T-helper 1 cell treated with Interleukin-12 subunit alpha and Interleukin-12 subunit beta and Interleukin-4 antibody, amounts not matched to agents 30 μg/mL and 1 μg/mL, for 36 hours (primary cell): Measurements from ENCODE around the gene TREML1.

Experiments
- H3K27ac Mint-ChIP-seq: one replicate; pipeline ENCODE4 v1.8.0; 2021; ENCODE audit warnings: mild to moderate bottlenecking, mixed read lengths
- H3K27me3 Mint-ChIP-seq: one replicate; pipeline ENCODE4 v1.8.0; 2021; ENCODE audit warnings: low read depth, mixed read lengths
- H3K36me3 Mint-ChIP-seq: one replicate; pipeline ENCODE4 v1.8.0; 2021; ENCODE audit warnings: low read depth, mixed read lengths
- H3K4me1 Mint-ChIP-seq: one replicate; pipeline ENCODE4 v1.8.0; 2021; ENCODE audit warnings: low read depth, mixed read lengths
- H3K4me3 Mint-ChIP-seq: one replicate; pipeline ENCODE4 v1.8.0; 2021; ENCODE audit warnings: mild to moderate bottlenecking, moderate library complexity, mixed read lengths
- H3K9me3 Mint-ChIP-seq: one replicate; pipeline ENCODE4 v1.8.0; 2021; ENCODE audit warnings: mixed read lengths

TREML1 gene

DNA sequence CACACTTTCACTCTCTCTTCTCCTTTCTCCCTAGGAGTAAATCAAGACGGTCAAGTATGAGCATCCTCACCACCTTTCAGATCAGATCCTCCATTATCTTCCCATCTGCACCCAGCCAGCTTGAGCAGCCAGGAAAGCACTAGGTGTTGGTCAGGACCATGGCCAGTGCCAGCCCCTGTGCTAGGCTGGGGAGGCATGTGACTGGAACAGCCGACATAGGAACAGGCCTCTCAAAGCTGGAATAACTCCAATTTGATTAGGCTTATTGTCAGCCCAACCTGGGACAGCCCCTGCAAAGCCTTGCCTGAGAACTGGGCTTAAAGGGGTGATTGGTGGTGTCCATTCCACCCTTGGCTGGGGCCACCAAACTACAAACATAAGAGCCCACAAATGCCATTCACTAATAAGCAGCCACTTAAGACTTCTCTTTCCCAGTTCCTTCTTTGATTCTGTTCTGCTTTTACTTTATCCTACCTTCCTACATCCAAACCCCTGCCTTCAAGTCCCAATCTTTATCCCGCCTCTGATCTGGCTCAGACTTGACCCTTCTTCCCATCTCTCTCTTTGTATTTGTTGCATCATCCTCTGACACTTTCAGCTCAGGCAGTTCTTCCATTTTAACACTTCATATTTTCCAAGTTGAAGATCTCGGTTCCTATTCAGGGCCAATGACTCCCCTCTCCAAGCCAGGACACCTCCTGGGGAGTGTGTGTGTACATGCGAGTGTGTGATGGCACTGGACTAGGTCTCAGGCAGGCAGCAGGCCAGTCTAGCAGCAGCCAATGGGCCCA, 13.2 kb upstream of the TREML1 start:
- no peak overlapping the region for H3K4me3 Mint-ChIP-seq
- H3K36me3 Mint-ChIP-seq, result no peaks in the 10 kb centered on the region
- no peak overlapping the region for H3K27ac Mint-ChIP-seq
- peaks cover 16% of the 10 kb centered on the region for H3K27me3 Mint-ChIP-seq
- no peaks in the 10 kb centered on the region for H3K4me1 Mint-ChIP-seq
- no peaks in the 10 kb centered on the region for H3K9me3 Mint-ChIP-seq

DNA sequence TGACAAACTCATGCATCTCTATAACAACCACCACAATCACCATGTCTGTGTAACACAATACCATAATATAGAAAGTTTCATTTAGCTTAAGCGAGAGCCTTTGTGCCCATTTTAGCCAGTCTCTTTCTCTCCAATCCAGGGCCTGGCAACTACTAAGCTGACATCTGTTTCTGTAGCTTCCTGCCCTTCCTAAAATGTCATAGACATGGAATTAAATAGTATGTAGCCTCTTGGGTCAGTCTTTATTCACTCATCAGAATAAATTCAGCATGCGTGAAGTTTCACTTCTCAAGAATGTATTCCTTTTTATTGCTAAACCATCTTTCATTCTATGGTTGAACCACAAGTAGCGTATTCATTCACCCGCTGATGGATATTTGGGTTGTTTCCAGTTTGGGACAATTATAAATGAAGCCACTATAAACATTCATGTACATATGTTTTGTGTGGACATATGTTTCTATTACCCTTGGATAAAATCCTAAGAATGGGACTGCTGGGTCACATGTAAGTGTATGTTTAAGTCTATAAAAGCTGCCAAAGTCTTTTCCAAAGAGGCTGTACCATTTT, 10.5 kb upstream of the TREML1 start:
- H3K4me1 Mint-ChIP-seq, result no peaks in the 10 kb centered on the region
- no peaks in the 10 kb centered on the region for H3K9me3 Mint-ChIP-seq
- no peak overlapping the region for H3K27ac Mint-ChIP-seq
- no peak overlapping the region for H3K4me3 Mint-ChIP-seq
- no peaks in the 10 kb centered on the region for H3K36me3 Mint-ChIP-seq
- H3K27me3 Mint-ChIP-seq, result peaks cover 16% of the 10 kb centered on the region

DNA sequence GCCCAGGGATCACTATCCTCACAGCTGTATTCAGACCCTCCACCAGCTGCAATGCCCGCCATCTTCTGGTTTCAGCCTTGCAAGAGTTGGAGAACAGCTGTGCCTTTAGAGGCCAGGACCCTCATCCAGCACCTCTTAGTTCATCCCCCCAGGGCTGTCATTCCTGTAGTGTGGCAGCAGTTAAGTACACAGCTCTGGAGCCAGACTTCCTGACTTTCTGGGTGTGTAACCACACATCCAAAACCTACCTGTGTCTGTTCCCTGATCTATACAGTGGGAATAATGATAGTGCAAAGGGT, 9.2 kb upstream of the TREML1 start:
- no peaks in the 10 kb centered on the region for H3K9me3 Mint-ChIP-seq
- no peak overlapping the region for H3K27ac Mint-ChIP-seq
- no peak overlapping the region for H3K4me3 Mint-ChIP-seq
- no peaks in the 10 kb centered on the region for H3K4me1 Mint-ChIP-seq
- peaks cover 16% of the 10 kb centered on the region for H3K27me3 Mint-ChIP-seq
- no peaks in the 10 kb centered on the region for H3K36me3 Mint-ChIP-seq

DNA sequence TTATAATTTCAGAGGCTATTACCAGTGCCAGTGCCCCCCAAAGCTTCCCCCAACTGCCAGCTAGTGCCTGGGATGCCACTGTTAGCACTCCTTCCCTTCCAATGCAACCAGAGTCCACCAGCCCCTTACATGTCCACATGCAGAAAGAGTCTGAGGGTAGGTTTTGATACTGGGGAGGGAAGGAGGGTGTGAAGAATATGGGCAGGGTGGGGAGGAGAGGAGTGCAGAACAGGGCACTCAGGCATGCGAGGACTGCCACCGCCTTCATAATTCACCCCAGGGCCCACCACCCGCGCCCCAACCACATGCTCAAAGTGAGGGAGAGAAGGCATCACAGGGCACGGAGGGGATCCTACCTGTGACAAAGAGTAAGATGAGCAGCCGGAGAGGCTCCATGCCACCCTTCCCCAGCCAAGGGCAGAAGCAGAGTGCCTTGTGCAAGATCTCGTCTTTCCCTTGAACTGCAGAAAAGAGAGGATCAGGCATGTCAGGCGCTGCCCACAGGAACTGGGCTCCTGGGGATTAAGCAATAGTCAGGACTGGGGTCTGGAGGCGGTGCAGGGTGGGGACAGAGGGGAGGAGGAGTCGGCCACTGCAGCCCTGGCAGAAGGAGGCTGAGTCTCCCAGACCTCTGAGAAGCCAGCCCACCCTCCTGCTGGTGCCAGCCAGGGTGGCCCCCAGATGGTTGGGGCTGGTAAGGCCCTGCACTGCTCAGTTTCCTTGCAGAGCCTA, 8.7 kb upstream of the TREML1 start, which contains the start of gene TREM2:
TSS of gene TREM2 (minus strand) at position 430 of the 732 bp plus-strand sequence. CDS start at position 396, 34 bp downstream.
- Mint-ChIP-seq H3K36me3 (no peaks in the 10 kb centered on the region), H3K4me3 (no peak within 1 kb of the TSS), H3K9me3 (no peaks in the 10 kb centered on the region), H3K27ac (no peak within 1 kb of the TSS), H3K27me3 (peaks cover 16% of the 10 kb centered on the region), H3K4me1 (peaks cover 2% of the 10 kb centered on the region)

DNA sequence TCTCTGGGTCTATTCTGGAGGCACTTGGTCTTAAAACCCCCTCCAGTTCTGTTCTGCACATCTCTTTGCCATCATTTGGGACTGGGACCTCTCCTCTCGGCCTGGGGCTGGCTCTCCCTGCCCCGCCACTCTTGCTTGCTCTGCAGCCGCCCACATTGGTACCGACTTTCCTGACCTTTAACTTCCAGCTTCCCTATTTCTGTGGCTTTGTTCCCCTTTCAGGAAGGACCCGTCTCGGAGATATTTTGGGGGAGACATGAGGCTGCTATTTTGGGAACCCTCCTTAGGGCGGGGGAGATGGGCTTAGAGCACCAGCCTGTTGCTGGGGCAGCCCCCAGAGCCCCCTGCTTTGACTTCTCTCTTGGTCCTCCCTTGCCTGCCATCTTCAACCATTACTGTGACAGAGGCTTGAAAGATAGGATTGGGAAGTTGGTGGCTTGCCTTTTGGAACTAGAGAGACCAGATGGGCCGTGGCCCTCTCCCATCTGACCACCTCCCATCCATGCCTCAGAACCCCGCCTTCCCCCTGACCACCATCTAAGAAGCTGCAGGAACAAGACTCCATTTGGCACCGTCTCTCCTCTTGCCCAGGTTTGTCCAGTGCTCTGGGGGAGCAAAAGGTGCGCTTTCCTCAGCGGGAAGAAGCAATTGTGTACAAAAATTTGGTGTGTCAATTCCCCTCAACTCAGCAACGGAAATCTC, 7.9 kb upstream of the TREML1 start:
- Mint-ChIP-seq H3K4me3 (no peak overlapping the region), H3K4me1 (peaks cover 2% of the 10 kb centered on the region), H3K27ac (no peak overlapping the region), H3K36me3 (no peaks in the 10 kb centered on the region), H3K27me3 (peaks cover 14% of the 10 kb centered on the region), H3K9me3 (no peaks in the 10 kb centered on the region)

DNA sequence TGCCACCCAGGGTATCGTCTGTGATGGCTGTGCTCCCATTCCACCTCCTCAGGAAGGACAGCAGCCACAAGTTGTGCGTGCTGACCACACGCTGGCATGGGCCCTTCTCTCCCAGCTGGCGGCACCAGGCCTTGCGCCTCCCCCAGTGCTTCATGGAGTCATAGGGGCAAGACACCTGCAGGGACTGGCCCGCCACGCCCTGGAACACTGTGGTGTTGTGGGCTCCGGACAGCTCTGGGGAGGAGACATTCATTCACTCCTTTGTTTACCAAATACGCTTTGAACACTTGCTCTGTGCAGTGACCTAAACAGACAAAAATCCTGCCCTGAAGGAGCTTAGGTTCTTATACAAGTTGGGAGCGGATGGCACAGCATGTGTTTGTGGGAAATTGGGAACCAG, 7.2 kb upstream of the TREML1 start:
- peaks cover 2% of the 10 kb centered on the region for H3K4me1 Mint-ChIP-seq
- H3K27ac Mint-ChIP-seq, result no peak overlapping the region
- H3K27me3 Mint-ChIP-seq, result peaks cover 12% of the 10 kb centered on the region
- H3K4me3 Mint-ChIP-seq, result no peak overlapping the region
- H3K9me3 Mint-ChIP-seq, result no peaks in the 10 kb centered on the region
- no peaks in the 10 kb centered on the region for H3K36me3 Mint-ChIP-seq

DNA sequence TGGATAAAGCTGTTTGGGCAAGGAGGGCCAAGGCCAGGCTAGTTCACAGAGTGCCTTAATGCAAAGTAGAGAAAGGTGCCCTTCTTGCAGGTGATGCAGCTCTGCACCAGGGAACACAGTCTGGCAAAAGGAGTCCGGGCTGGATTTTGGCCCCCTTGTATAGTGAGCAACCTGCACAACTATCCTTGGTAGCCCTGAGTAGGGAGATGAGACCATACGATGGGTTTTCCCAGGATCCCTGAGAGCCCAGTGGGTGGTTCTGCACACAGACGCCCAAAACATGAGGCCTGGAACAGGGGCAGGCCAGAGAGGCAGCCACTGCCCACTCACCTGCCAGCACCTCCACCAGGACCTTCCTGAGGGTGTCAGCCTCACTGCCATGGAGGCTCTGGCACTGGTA, 6.8 kb upstream of the TREML1 start:
- Mint-ChIP-seq H3K9me3 (no peaks in the 10 kb centered on the region), H3K27me3 (peaks cover 9% of the 10 kb centered on the region), H3K36me3 (no peaks in the 10 kb centered on the region), H3K4me1 (peaks cover 2% of the 10 kb centered on the region), H3K27ac (no peak overlapping the region), H3K4me3 (no peak overlapping the region)

DNA sequence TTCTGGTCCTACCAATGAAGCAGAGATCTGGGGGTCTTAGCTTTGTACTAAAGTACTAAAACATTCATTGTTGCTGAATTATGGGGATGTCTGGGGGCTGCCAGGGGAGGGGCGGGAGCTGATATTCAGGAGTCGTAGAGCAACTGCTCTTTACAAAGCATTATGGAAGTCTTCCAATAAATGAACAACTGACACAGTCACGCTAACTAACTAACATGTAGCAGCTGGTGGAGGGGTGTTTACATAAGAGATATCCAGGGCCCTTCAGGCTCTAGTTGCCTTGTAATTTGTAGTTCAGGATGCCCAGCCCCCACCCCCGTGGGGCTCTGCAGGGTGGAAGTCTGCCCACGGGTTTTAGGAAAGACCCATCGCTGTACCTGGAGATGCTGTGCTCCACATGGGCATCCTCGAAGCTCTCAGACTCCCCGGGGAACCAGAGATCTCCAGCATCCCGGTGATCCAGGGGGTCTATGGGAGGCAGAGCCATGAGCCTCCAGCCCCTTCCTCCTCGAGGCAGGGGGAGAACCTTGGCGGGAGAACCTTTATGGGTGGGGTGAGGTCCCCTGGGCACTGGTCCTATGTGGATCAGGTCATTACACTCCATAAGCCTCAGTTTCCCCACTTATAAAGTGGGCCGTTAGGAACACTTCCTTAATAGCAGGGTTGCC, 5.4 kb upstream of the TREML1 start:
- peaks cover 2% of the 10 kb centered on the region for H3K4me1 Mint-ChIP-seq
- H3K9me3 Mint-ChIP-seq, result no peaks in the 10 kb centered on the region
- no peak overlapping the region for H3K27ac Mint-ChIP-seq
- no peaks in the 10 kb centered on the region for H3K36me3 Mint-ChIP-seq
- peaks cover 11% of the 10 kb centered on the region for H3K27me3 Mint-ChIP-seq
- H3K4me3 Mint-ChIP-seq, result no peak overlapping the region

DNA sequence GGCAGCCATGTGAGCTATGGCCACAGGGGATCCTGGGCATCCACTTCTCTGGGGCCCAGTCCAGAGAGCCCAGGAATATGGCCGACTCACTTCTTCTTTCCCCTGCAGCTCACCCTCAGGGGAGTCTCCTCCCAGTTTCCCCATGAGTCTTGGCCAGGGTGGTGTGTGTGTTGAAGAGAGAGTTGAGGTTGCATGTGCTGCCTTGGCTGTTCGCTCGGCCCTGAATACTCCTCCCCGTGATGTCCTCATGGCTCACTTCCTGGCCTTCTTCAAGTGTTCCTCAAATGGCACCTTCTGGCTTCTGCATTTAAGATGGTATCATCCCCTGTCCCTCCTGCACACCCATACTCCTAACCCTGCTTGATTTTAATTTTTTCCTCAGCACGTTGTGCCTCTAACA, 3.2 kb upstream of the TREML1 start:
- Mint-ChIP-seq H3K27ac (no peak overlapping the region), H3K36me3 (no peaks in the 10 kb centered on the region), H3K9me3 (no peaks in the 10 kb centered on the region)

DNA sequence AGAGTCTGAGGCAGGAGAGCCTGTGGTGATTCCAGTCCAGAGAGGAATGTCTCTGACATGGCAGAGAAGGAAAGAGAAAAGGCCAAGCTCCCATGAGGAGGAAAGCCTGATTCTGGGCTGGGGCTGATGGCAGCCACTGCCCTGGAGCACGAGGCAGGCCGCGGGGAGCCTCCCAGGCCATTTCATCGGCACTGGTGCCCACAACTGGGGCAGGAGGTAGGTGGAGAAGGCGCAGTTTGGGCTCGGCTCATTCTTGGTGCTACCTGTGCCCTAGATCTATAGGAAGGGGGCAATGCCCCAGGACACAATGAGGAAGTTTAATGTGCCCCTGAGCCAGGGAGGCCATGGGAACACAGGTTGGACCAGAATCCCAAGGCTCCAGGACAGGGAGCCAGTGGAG, 2.6 kb upstream of the TREML1 start:
- H3K4me3 Mint-ChIP-seq, result no peak overlapping the region
- no peak overlapping the region for H3K27ac Mint-ChIP-seq
- H3K9me3 Mint-ChIP-seq, result no peaks in the 10 kb centered on the region
- peaks cover 6% of the 10 kb centered on the region for H3K4me1 Mint-ChIP-seq
- peaks cover 11% of the 10 kb centered on the region for H3K27me3 Mint-ChIP-seq
- no peaks in the 10 kb centered on the region for H3K36me3 Mint-ChIP-seq

More for the DNA sequence above, 3.2 kb upstream of the TREML1 start:
- H3K4me1 Mint-ChIP-seq, result peaks cover 6% of the 10 kb centered on the region
- H3K27me3 Mint-ChIP-seq, result peaks cover 11% of the 10 kb centered on the region
- H3K4me3 Mint-ChIP-seq, result no peak overlapping the region

DNA sequence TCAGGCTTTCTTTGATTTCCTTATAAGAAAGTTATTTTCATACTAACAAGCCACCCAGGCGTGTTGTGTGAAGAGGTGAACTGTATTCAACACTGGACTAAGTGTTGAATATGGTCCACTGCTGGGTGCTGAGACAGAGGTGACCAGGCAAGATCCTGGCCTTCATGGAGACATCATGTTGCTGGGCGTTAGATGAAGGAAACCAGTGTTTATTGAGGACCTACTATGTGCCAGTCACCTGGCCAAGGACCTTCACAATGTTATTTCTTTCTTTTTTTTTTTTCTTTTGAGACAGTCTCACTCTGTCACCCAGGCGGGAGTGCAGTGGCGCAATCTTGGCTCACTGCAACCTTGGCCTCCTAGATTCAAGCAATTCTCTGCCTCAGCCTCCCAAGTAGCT, 1.9 kb upstream of the TREML1 start:
- Mint-ChIP-seq H3K4me3 (no peak overlapping the region), H3K36me3 (no peaks in the 10 kb centered on the region), H3K27me3 (peaks cover 11% of the 10 kb centered on the region), H3K9me3 (no peaks in the 10 kb centered on the region), H3K4me1 (peaks cover 6% of the 10 kb centered on the region), H3K27ac (no peak overlapping the region)

DNA sequence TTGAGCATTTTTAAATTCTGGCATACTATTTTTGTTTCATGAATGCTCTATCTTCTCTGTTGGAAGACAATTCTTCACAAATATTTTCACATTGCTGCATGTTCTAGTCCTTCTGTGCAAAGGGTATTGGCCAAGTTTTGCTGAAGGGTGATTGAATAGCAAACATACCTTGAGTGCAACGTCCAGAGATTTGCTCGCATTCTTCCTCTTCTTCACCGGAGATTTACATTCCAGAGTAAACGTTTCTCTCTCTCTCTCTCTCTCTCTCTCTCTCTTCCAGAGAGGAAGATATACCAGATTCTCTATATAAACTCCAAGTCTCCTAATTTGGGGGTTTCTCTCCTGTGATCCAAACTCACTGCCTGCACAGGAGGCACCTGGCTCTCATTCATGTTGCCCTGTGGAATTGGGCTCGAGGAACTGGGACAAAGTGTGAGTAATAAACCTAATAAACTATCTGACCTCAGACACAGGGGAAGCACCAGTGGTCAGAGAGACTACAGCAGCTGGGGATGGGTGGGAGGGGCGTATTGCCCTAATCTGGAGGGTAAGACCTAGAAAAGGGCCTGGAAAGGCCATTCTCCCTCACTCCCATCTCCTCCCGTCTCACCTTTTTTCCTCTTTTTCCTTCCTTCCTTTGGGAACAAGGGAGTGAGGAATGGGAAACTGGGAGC, 1.1 kb upstream of the TREML1 start:
- Mint-ChIP-seq H3K27ac (no peak overlapping the region), H3K9me3 (no peaks in the 10 kb centered on the region), H3K36me3 (no peaks in the 10 kb centered on the region), H3K27me3 (peaks cover 11% of the 10 kb centered on the region), H3K4me3 (no peak overlapping the region), H3K4me1 (peaks cover 6% of the 10 kb centered on the region)

DNA sequence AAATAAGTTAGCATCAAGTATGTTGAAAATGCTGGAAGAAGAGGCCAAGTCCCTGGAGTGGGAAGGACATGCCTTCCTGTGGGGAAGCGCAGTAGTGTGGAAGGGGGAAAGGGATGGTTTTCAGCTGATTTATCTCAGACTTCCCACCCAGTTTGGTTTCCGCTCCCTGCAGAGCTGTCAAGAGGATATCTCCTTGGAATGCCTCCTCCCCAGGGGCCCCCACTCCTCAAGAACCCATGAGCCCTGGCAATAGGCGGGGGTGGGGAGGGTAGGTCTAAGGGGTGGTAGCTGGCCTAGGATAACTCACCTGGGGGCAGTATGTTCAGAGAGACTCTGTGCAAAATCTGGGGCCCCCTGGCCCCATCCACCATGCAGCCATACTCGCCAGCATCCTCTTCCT, 696 bp downstream of the TREML1 start:
- Mint-ChIP-seq H3K9me3 (no peaks in the 10 kb centered on the region), H3K4me3 (no peak overlapping the region), H3K27ac (no peak overlapping the region), H3K4me1 (peaks cover 11% of the 10 kb centered on the region), H3K27me3 (peaks cover 11% of the 10 kb centered on the region), H3K36me3 (peaks cover 4% of the 10 kb centered on the region)

DNA sequence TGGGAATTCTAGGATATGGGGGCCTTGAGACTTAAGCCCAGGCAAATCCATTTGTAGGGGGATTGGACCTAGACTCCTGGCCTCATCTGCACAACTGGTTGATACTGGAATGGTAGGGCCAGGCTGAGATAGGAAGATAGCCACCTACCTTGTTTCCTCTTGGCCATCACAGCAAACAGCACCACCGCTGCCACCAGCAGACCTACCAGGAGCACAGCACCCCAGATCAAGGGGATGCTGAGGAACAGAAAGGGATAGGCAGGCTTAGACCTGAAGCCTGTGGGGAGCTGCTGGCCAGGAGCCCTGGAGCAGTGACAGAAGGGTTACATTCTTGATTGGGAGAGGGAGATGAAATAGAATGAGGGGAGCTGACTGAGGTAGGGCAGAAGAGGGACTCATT, 3.5 kb downstream of the TREML1 start:
- no peak overlapping the region for H3K27ac Mint-ChIP-seq
- peaks cover 19% of the 10 kb centered on the region for H3K4me1 Mint-ChIP-seq
- H3K27me3 Mint-ChIP-seq, result peaks cover 1% of the 10 kb centered on the region

More for the DNA sequence above, 3.5 kb downstream of the TREML1 start:
- peaks cover 5% of the 10 kb centered on the region for H3K36me3 Mint-ChIP-seq
- no peaks in the 10 kb centered on the region for H3K9me3 Mint-ChIP-seq
- no peak overlapping the region for H3K4me3 Mint-ChIP-seq
